Ovary (tissue), 9 donors: ENCODE results near the gene NFIB. TPM values are rescaled to one million over a fixed set of nuclear protein-coding genes. Genes with fewer than 3 reads are reported as not detected.
A peak's percentile ranks its signal among the peaks of the same experiment; 100 is the strongest.

Experiments used
- DNase-seq, 5 donors: peaks; one replicate each; pipeline ENCODE4 v3.0.0-alpha.2; 2019 to 2020
- H3K27ac ChIP-seq, 2 donors: fragments of 200-600 bp; one replicate each; pipeline versions ENCODE4 v1.5.1 to v1.8.0; 2019 to 2022
- H3K27me3 ChIP-seq: fragments of 200-600 bp; one replicate; pipeline ENCODE4 v1.8.0; 2022
- H3K36me3 ChIP-seq: fragments of 200-600 bp; sonication (generic); one replicate; pipeline ENCODE4 v1.5.1; 2019
- H3K4me1 ChIP-seq: one replicate; pipeline ENCODE4 v1.8.1; 2013; ENCODE audit warnings: mild to moderate bottlenecking, moderate library complexity; ENCODE audit not compliant: insufficient read depth
- H3K4me3 ChIP-seq: fragments of 200-600 bp; sonication (generic); one replicate; pipeline ENCODE4 v1.5.1; 2017
- H3K9me3 ChIP-seq, 2 donors: fragments of 200-600 bp in 1 of 2; sonication (generic) in 1 of 2; one replicate each; pipeline versions ENCODE4 v1.5.1 to v1.8.1; 2013 to 2019; ENCODE audit warnings: mild to moderate bottlenecking in 1 of 2, moderate library complexity in 1 of 2
- CTCF ChIP-seq, 3 donors: fragments of 450-650 bp in 2 of 3; fragments of 200-600 bp in 1 of 3; IDR thresholded peaks; one replicate each; pipeline versions ENCODE4 v1.5.1 to v1.8.0; 2016 to 2022; ENCODE audit warnings: antibody characterized with exemption in 3 of 3, mild to moderate bottlenecking in 1 of 3
- EP300 ChIP-seq: sonication (generic); formaldehyde crosslinking; IDR thresholded peaks from one replicate; pipeline ENCODE4 v1.6.1; 2017; ENCODE audit warnings: antibody characterized with exemption
- POLR2A ChIP-seq: fragments of 450-650 bp; IDR thresholded peaks from one replicate; pipeline ENCODE4 v1.6.1; 2017; ENCODE audit warnings: antibody characterized with exemption, mild to moderate bottlenecking, moderate library complexity
- WGBS, 3 donors: extraction: QIAGEN DNeasy Blood & Tissue Kit in 1 of 3; methylation state at CpG; one replicate each; pipeline versions ENCODE4 v1.1.5 to v1.1.7; 2013 to 2017; 5-methylcytosine and 5-hydroxymethylcytosine counted together
- intact Hi-C, 4 donors: fragments of 100-400 bp; cut with DNase I; formaldehyde crosslinking; loops; one replicate each; pipeline versions ENCODE4 v1.11.0 to v1.15.1; 2022 to 2023
- polyA plus RNA-seq, 2 donors: library from polyadenylated mRNA; stranded (reverse); fragments of 200-250 nt in 1 of 2; fragments of 350-450 nt in 1 of 2; fragmentation: Illumina TruSeq in 1 of 2; extraction: RNeasy Lipid Tissue Mini Kit (QIAGEN cat#74804) in 1 of 2; gene quantifications; one replicate each; pipeline ENCODE4 v1.2.3, GENCODE V29; 2013 to 2014
- total RNA-seq, 7 donors: library from RNA; depleted of rRNA in 2 of 7; stranded (reverse); fragments of >200 nt in 2 of 7; fragmentation: NEBNext Ultra II Directional in 3 of 7; extraction: Animal tissue kit (Norgen Biotek cat#: 25700) in 3 of 7; gene quantifications; one replicate each; pipeline versions ENCODE4 v1.1.0 to v1.2.4, GENCODE V29; 2016 to 2023
- donor health status: DM: no; HTN: no; CAD: no; lungs with moderate emphysema.
- donor health status: DM: no; HTN: no; CAD: no.
- donor health status: Bipolar disorder and iron deficiency.
- donor health status: DM: yes; HTN: yes; CAD: no.
- donor health status: DM: no; HTN: no; CAD: no.
- donor health status: DM: yes; HTN: yes; CAD: no.

Gene NFIB
- total and polyA plus RNA-seq, 9 donors = 8.7 to 111 (median 53.2) TPM

GRCh38 chr9:14300040-14300439 is 13.9 kb downstream of the NFIB start:
- H3K4me1 ChIP-seq = peaks cover 2% of the 10 kb centered on the region
- no peak for DNase-seq

GRCh38 chr9:14298601-14299022 is 15.3 kb downstream of the NFIB start:
- H3K36me3 ChIP-seq = no peaks in the 10 kb centered on the region
- H3K9me3 ChIP-seq = no peaks in the 10 kb centered on the region
- no peak for TF ChIP-seq CTCF (IDR thresholded peaks at IDR 0.05)
- TF ChIP-seq POLR2A = no peak
- TF ChIP-seq EP300 = no peak
- peaks cover 2% of the 10 kb centered on the region for H3K4me1 ChIP-seq
- H3K4me3 ChIP-seq = no peak overlapping the region
- 63 to 68% (median 66%) methylated on average over 7 of the region's 7 CpGs for WGBS, 3 donors
- no peak overlapping the region for H3K27ac ChIP-seq
- intact Hi-C loops = no loop called here
- no peak for DNase-seq
- no peaks in the 10 kb centered on the region for H3K27me3 ChIP-seq

More at GRCh38 chr9:14300040-14300439, 13.9 kb downstream of the NFIB start:
- H3K36me3 ChIP-seq = no peaks in the 10 kb centered on the region
- 51 to 60% (median 52%) methylated on average over 9 of the region's 9 CpGs for WGBS, 3 donors
- intact Hi-C loops = no loop called here
- H3K27ac ChIP-seq = no peak overlapping the region
- H3K4me3 ChIP-seq = no peak overlapping the region
- no peak for TF ChIP-seq EP300
- TF ChIP-seq POLR2A = no peak
- no peak for TF ChIP-seq CTCF (IDR thresholded peaks at IDR 0.05)
- no peaks in the 10 kb centered on the region for H3K27me3 ChIP-seq
- no peaks in the 10 kb centered on the region for H3K9me3 ChIP-seq

- H3K27me3 ChIP-seq = no peaks in the 10 kb centered on the region
- H3K27ac ChIP-seq = no peak overlapping the region
- H3K36me3 ChIP-seq = no peaks in the 10 kb centered on the region
- no peaks in the 10 kb centered on the region for H3K9me3 ChIP-seq
- H3K4me3 ChIP-seq = no peak overlapping the region
- TF ChIP-seq CTCF (IDR thresholded peaks at IDR 0.05) = no peak
- TF ChIP-seq EP300 = no peak
- TF ChIP-seq POLR2A = no peak
- peak in 3 of 5 donors; percentile 25 to 44 (median 31) for DNase-seq
- intact Hi-C loops = no loop called here
- peaks cover 2% of the 10 kb centered on the region for H3K4me1 ChIP-seq
- WGBS, 3 donors = 79 to 91% (median 88%) methylated on average over 7 of the region's 7 CpGs
Measured at GRCh38 chr9:14296495-14297113, 17.3 kb downstream of the NFIB start.

- Histone ChIP-seq H3K27ac (no peak overlapping the region), H3K36me3 (no peaks in the 10 kb centered on the region), H3K4me3 (no peak overlapping the region), H3K27me3 (no peaks in the 10 kb centered on the region), H3K9me3 (no peaks in the 10 kb centered on the region), H3K4me1 (peaks cover 2% of the 10 kb centered on the region)
- 94 to 98% (median 97%) methylated on average over 8 of the region's 8 CpGs for WGBS, 3 donors
- intact Hi-C loops = no loop called here
- no peak for TF ChIP-seq POLR2A
- no peak for TF ChIP-seq EP300
- no peak for TF ChIP-seq CTCF (IDR thresholded peaks at IDR 0.05)
- no peak for DNase-seq
Measured at GRCh38 chr9:14294659-14295058, 19.3 kb downstream of the NFIB start.
